ENCODE data around the gene OR1L1.

DNA sequence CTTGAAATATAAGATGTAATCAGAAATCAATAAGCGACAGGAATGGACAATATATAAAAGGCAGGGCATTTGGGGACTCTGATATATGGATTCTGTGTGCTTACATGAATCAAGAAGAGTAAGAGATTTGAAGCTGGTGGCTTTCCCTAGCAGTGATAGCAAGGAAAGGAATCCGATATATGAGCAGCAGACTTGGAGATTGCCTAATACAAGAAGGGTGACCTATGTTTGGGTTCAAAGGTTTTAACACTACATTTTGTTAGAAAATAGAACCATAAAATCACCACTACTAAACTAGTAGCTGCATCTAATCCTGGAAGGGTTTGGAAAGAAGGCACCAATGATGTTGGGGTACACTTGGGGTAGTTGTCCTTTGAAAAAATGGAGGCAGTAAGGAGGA is 11.0 kb downstream of the OR1L1 start:
- TF ChIP-seq, protein P1, sequence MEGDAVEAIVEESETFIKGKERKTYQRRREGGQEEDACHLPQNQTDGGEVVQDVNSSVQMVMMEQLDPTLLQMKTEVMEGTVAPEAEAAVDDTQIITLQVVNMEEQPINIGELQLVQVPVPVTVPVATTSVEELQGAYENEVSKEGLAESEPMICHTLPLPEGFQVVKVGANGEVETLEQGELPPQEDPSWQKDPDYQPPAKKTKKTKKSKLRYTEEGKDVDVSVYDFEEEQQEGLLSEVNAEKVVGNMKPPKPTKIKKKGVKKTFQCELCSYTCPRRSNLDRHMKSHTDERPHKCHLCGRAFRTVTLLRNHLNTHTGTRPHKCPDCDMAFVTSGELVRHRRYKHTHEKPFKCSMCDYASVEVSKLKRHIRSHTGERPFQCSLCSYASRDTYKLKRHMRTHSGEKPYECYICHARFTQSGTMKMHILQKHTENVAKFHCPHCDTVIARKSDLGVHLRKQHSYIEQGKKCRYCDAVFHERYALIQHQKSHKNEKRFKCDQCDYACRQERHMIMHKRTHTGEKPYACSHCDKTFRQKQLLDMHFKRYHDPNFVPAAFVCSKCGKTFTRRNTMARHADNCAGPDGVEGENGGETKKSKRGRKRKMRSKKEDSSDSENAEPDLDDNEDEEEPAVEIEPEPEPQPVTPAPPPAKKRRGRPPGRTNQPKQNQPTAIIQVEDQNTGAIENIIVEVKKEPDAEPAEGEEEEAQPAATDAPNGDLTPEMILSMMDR (IDR thresholded peaks at IDR 0.05) = no peak
- no peak for TF ChIP-seq POLR2AphosphoS5 (IDR thresholded peaks at IDR 0.05)

All from esophagus muscularis mucosa (tissue), 3 donors.